Activated CD4-positive, CD25-positive, alpha-beta regulatory T cell treated with anti-CD3 and anti-CD28 coated beads, Interleukin-2, amount 50 U/mL, for 16 hours (primary cell): ENCODE data around the gene PSMB10.

Source experiments
- DNase-seq: peaks from one replicate; pipeline ENCODE4 v3.0.0-alpha.2; 2020; ENCODE audit warnings: low read depth, low spot score

The PSMB10 gene

GRCh38 chr16:67893743-67894399 lies 42.8 kb downstream of the PSMB10 start:
- DNase-seq, result no peak

- peak; percentile 90 for DNase-seq
These were observed 43.5 kb downstream of the PSMB10 start, which contains the start of gene PSKH1 for GRCh38 chr16:67892899-67893742. Gene PSKH1, plus strand, starts transcription at chr16:67893254. Its CDS starts 15,496 bp downstream, at chr16:67908750.

GRCh38 chr16:67892375-67892774 lies 44.3 kb downstream of the PSMB10 start:
- no peak for DNase-seq

GRCh38 chr16:67888331-67888730 lies 48.3 kb downstream of the PSMB10 start:
- DNase-seq, result no peak

- no peak for DNase-seq
These were observed 50.3 kb downstream of the PSMB10 start for GRCh38 chr16:67886387-67886786.

- no peak for DNase-seq
These were observed 50.7 kb downstream of the PSMB10 start for GRCh38 chr16:67885976-67886375.

- no peak for DNase-seq
These were observed 51.1 kb downstream of the PSMB10 start for GRCh38 chr16:67885545-67885944.

GRCh38 chr16:67884684-67885083 lies 52.0 kb downstream of the PSMB10 start, which contains the start of gene NRN1L:
Gene NRN1L, plus strand, starts transcription at chr16:67884885. Its CDS starts 19 bp downstream, at chr16:67884904.
- DNase-seq, result no peak
